ENCODE results near the gene SDK1.

Gene SDK1

DNA sequence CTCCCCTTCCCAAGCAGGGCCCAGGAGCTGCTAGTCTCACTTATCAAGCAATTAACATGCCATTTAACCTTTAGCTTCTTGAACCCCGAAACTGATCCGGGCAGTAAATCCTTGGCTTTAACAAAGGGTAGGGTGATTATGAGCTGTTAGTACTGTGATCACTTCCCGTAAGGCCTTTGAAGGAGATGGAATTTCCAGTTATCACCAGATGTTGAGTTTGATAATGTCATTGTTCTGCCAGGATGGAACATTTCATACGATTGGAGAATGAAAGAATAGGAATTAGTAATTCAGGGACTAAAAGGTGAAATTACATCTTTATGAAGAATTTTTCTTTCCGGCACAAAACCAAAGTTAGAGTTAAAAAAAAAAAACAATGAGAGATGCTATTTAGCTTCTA lies 810.1 kb downstream of the SDK1 start:
- DNase-seq (ENCODE audit: low read depth) = no peak

DNA sequence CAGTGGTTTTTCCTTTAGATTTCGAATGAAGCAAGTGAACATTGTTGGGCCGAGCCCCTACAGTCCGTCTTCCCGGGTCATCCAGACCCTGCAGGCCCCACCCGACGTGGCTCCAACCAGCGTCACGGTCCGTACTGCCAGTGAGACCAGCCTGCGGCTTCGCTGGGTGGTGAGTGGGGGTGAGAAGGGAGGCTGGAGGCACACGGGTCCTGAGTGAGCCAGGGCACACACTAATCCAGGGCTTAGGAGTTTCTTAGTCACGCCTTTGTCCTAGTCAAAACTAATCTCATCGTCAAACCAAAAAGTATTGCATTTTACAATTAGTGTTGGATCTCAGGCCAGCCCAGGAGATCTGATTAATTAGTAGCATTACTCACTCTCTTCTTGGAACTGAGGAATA lies 812.2 kb downstream of the SDK1 start:
- no peak for DNase-seq (ENCODE audit: low read depth)

DNA sequence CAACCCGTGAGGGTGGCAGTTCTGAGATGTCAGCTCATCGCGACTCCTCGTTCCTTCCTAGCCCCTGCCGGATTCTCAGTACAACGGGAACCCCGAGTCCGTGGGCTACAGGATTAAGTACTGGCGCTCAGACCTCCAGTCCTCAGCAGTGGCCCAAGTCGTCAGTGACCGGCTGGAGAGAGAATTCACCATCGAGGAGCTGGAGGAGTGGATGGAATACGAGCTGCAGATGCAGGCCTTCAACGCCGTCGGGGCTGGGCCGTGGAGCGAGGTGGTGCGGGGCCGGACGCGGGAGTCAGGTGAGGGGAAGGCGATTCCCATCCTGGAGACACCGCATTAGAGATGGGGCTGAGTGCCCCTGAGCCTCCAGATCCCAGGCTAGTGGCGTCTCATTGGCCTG lies 812.9 kb downstream of the SDK1 start:
- DNase-seq (ENCODE audit: low read depth) = no peak

DNA sequence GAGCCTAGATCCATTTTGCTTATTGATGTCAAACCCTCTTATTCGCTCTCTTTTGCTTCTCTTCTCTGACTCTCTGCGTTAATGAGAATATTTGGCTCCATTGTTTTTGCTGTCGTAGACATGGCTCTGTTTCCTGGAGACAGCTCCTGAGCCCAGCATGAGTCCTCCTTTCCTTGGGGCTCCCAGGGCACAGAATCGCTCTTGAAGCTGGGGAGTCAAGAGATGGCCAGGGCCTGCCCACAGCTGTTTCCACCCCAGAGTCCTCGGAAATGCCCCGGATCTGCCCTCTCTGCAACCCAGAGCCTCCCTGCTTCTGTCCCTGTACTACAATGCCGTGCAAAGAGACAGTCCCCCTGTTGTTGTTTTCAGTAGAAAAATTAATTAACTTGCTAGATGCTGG lies 814.4 kb downstream of the SDK1 start:
- DNase-seq (ENCODE audit: low read depth) = no peak

DNA sequence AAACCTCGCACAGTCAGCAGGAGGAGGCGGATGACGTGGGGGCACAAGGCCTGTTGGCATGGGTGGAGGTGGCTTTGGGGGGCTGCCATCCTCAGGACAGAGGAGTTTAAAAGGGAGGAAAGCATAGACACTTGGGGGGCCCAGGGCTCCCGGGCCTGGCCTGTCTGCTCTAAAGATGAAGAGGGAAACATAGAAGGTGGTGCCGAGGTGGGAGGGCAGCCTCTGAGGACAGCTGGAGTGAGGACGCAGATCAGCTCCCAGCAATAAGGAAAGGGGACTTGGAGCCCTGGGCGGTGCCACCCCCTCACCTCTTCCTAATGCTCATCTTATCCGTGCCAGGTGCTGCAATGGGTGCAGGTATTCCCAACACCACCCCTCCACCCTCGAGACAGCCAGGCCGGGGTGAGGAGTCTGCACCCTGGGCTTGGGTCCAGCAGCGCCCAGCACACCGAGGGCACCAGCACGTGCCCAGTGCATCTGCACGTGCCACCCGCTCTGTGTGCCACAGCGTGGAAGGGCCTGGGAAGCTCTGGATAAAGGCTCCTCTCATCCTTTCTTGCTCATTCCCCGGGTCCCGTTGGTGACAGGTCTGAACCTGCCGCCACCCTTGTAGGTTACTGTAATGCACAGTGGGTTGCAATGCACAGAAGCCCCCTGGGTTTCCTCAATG lies 815.0 kb downstream of the SDK1 start:
- no peak for DNase-seq (ENCODE audit: low read depth)

DNA sequence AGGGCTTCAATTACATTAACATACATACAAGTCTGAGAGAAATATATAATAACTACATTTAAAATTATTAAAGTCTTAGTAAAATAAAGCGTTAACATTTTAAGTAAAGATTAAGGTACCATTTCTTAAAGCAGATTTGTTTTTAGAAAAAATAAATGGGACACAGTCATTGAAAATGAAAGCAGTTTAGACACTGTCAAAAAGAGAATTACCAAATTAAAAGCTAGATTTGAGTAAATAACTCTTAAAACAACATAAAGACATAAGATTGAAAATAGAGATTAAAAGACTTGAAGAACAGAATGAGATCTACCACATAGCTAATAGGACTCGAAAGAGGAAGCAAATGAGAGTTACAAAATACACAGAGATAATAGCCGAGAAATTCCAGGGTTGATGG lies 818.8 kb downstream of the SDK1 start:
- DNase-seq (ENCODE audit: low read depth) = no peak

DNA sequence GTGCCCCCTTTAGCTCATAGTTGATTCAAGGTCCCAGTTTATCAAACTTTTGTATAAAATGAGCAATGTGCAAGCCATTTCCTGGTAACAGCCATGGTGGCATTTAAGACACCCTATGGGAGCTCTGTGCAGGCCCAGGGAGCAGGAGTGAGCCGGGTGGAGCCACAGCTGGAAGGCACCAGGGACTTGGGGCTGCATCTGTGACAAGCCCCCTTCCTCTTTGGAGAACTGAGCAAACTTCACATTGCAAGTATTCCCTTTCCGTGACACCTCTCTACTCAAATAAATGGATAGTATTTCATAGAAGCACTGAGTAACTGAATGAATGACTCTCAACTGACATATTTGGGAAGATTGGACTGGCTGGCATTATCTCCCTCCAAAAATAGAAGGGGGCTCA lies 822.3 kb downstream of the SDK1 start:
- no peak for DNase-seq (ENCODE audit: low read depth)

DNA sequence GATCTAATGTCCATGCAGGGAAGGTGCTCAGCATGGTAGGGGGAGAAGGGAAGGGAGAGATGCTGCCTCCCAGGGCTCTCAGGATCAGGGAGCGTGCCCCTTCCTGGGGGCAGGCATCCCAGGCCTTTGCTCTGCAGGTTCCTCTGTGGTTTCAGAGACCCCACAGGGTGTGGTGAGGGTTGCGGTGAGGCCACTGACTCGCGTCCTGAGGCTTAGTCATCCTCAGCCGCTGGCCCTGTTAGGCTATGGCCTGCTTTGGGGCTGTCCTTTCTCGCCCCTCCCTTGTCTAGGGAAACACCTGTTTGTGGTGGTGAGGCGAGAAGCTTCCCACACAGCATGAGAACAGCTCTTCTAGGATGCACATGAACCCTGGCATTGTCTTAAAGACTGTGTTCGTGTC lies 822.8 kb downstream of the SDK1 start:
- DNase-seq (ENCODE audit: low read depth) = no peak

DNA sequence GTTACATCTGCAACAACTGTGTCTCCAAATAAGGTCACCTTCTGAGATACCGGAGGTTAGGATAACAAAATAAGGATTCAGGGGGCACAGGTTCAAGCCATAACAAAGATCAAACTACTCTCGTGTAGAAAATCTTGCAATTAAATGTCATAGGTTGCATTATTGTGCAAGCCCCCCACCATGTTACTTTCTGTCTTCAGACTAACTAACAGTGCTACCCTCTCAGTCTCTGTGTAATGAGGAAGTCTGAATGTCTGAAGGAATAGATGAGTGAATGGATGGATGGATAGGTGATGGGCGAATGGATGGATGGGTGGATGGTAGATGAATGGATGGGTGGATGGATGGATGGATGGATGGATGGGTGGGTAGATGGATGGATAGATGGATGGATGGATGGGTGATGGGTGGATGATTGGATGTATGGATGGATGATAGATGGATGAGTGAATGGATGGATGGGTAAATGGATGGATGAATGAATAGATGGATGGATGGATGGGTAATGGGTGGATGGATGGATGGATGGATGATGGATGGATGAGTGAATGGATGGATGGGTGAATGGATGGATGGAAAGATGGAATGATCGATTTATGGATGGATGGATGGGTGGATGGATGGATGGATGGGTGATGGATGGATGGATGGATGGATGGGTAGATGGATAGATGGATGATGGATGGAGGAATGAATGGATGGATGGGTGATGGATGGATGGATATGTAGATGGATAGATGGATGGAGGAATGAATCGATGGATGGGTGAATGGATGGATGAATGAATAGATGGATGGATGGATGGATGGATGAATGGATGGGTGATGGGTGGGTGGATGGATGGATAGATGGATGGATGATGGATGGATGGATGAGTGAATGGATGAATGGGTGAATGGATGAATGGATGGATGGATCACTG lies 823.8 kb downstream of the SDK1 start:
- DNase-seq (ENCODE audit: low read depth) = no peak

DNA sequence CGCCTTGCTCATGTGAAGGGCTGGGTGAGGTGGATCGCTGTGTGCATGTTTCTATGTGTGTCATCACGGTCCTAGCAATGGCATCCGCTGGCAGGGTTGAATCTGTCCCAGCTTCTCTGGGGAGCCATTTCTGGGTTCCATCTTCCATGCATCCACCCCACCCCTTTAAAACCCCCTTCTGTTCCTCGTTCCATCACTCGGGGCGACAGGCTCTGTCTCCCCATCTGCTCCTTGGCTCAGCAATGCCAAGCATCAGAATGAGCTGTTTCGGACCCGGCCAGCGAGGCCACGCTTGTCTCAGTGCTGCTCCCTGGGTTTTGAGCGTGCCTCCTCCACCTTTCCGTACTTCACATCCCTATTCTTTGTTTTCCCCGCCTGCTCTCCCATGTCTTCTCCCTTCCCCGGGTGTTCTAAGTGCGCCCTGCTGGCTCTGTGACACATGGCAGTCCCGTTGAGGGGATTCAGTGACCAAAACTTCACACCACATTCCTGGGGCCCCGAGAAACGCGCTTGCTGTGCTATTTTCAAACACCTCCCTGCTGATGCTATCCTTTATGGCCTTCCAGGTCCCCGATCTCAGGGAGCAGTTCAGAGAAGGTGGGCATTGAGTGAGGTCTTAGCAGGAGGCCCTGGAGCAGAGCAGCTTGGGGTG lies 827.0 kb downstream of the SDK1 start:
- no peak for DNase-seq (ENCODE audit: low read depth)

DNA sequence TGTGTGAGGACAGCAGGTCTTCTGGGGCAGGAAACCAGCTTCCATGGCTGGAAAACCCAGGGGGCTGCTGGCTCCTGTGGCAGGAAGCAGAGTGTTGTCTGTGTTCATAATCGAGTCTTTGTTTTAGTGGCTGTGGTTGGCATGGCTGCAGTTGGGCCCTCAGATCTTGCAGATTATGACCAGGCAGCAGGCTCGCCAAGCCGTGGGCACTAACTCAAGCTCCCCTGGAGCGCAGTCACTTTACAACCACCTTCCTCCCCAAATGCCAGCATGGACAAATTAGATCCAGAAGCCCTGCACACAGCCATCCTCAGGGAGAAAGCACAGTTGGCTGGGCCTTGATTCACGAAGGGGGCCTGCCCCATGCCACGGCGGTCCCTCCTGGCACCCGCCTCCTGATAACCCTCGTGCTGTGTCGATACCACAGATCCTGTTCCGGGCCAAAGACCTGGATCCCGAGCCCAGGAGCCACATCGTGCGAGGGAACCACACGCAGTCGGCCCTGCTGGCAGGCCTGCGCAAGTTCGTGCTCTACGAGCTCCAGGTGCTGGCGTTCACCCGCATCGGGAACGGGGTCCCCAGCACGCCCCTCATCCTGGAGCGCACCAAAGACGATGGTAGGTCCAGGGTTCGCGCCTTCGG lies 828.5 kb downstream of the SDK1 start:
- no peak for DNase-seq (ENCODE audit: low read depth)

DNA sequence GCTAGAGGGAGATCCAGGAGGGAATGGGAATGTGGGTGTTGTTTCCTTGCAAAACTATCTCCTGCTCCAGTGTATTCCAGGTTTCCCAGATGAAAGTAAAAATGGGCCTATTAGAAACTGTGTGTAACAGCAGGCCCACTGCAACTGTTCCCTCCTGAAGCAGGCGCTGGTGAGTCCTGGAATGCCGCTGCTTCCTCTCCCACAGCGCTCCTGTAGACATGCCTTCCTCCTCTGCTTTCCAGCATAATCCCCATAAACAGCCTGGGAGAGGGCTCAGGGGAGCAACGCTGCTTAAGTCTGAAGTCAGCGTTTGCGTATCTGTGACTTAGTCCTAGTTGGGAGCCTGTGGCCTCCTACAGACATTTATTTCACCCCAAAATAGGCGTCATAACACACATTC lies 830.0 kb downstream of the SDK1 start:
- DNase-seq (ENCODE audit: low read depth) = no peak

DNA sequence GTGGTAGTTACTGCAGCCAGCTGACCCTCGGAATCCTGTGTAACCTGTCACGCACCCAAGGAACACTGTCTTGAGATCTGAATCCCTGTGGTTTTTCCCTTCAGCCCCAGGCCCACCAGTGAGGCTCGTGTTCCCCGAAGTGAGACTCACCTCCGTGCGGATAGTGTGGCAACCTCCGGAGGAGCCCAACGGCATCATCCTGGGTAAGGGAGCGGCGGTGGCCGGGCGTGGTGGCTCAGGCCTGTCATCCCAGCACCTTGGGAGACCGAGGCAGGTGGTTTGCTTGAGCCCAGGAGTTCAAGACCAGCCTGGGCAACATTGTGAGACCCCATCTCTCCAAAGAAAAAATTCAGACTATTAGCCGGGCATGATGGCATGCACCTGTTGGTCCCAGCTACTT lies 831.2 kb downstream of the SDK1 start:
- no peak for DNase-seq (ENCODE audit: low read depth)

DNA sequence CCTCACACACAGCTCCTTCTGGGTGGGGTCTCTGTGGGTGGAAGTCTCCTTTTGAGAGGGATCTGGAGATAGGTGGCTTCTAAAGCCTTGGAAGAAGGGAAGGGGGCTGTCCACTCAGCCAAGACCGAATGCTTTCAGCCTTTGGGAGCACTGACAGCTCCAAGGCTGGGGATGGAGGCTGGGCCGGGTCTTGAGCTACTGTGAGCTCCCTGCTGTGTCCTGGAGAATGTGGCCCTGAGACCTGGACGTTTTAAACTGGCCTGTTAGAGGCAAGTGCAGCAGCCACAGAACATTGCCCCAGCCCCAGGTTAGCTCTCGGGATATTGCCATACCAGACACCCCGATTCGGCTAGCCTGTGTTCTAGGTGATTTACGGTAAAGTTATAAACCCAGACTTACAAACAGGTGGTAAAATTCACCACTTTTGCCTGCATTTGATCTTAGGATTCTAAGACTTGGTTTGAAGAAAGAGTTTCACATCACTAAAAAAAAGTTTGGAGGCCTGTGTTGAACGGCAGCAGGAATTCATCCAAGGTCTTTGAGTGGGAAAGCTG lies 832.5 kb downstream of the SDK1 start:
- DNase-seq (ENCODE audit: low read depth) = no peak

DNA sequence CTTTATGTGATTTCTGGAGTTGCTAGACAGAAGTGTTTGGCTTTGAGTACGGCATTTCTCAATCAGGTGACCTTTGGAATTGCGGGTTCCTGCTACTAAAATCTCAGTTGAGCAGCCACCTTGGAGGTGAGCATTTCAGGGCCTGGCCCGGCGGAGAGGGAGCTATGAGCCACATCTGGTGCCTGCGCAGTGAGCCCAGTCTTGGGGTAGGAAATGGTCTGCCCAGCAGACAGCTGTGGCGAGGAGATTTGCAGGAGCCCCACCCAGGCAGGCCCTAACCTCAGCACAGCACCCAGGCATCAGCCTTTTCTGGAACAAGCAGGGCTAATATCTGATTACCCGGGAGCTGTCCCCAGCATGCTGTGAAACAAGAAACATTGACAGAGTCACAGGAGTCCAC lies 833.2 kb downstream of the SDK1 start:
- DNase-seq (ENCODE audit: low read depth) = no peak

DNA sequence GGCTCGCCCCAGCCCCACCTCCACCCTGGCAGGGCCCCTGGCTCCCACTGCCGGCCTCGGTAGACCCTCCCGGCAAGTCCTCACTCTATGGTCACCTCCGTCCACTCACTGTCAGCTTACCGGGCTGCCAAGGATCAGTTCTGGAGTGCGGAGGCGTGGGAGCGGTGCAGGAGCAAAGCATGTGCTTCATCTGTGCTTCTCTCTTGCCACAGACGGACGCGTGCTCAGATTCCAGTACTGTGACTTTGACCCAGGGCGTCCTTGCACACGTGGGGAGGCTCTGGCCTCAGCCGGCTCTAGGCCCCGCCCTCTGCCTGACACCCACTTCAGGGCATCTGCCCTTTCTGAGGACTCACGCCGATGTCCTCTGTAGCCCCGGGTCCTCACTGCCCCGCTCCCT lies 833.6 kb downstream of the SDK1 start:
- DNase-seq (ENCODE audit: low read depth) = no peak

DNA sequence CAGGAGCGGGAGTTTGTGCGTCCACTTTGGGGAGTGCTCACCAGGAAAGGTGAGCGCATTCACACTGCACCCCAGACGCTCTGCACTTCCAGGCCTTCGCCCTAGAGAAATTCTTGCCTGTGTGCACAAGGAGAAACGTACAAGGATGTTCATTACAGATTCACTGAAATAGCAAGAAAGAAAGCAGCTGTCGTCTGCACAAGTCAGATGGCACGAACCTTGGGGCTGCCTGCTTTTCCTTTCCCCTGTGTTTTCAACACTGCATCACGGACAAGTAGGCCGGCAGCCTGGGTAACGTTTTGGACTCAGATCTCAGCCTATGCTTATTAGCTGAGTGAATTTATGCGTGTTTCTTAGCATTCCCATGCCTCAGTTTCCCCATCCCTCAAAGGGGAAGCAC lies 834.2 kb downstream of the SDK1 start:
- no peak for DNase-seq (ENCODE audit: low read depth)

DNA sequence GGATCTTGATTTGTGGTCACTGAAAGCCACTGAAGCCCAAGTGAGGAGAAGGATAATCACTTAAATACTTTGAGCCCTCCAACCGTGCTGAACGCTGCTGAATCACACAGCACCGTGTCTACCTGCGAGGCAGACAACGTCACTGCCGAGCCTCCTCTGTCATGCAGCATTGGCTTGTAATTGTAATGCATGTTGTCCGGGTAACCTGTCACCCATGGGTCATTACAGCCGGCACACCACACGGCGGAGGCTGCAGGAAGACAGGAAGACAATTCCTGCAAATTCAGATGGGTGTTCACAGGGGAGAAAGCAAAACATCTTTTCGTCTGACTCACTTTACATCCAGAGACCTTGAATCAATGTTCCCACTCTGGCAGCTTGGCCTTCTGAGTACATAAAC lies 835.0 kb downstream of the SDK1 start:
- DNase-seq (ENCODE audit: low read depth) = no peak

DNA sequence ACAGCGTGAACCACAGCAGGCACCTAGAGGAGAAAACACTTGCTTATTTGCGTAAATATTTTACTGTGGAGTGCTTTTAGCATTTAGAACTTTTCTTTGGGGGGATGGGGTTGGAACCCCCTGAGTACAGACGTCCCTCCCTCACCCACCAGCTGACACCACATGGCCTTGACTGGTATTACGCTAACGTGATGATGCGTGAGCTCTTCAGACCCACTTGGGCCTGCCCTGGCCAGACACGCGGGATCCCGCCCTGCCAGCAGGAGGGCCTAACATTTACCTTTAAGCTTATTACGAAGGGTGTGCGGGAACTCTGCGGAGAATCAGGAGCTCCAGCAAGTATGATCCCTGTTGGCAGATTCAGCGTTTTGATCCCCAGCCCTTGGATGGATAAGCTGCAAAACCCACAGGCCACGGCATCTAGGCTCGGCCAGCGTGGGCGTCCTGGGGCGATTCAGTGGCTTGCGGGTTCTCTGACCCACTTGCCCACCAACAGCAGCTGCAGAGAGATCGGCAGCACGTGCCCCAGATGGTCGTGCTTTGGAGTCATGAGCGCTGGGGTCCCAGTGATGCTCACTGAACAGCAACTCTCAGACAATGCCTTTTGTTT lies 835.6 kb downstream of the SDK1 start:
- DNase-seq (ENCODE audit: low read depth) = no peak

DNA sequence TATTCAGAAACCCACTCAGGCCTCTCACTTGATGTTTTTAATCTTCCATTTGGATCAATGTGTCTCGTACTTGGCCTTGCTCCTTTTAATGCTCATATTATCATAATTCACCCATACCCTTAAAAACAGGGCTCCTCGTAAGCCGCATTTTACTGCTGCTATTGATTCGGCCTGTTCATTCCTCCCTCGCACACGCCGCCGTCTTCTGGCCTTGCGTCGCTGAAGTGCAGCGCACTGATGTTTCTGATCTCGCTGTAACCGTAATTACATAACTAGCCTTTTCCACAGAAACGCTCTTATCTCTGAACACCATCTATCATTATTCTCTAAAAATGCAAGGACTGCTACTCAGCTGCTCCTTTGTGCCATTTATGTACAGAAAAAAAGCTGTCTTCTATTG lies 836.5 kb downstream of the SDK1 start:
- DNase-seq (ENCODE audit: low read depth) = no peak

DNA sequence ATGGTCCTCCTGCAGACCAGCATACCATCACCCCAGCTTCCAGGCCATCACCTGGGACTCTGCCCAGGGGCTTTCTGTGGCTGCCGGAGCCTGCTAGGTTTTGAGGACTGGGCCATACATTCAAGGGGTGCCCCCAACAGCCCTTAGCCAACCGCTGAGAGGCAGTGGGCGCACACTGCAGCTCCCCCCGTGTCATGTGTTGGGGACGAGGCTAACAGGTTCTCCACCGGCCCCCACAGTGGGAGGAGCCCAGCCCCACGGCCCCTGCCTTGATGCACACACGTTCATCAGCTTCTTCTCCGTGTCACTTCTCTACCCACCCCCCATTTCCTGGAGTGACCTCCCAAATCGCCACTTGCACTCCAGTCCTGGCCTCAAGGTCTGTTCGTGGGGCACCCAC lies 837.8 kb downstream of the SDK1 start:
- no peak for DNase-seq (ENCODE audit: low read depth)
